ENCODE measurements around the gene KAT6B.
"Not testable (repeated sequence)": the region's sequence is repeated elsewhere in the genome, so short reads cannot be mapped to it uniquely, and the experiment has no call there.

KAT6B gene

DNA sequence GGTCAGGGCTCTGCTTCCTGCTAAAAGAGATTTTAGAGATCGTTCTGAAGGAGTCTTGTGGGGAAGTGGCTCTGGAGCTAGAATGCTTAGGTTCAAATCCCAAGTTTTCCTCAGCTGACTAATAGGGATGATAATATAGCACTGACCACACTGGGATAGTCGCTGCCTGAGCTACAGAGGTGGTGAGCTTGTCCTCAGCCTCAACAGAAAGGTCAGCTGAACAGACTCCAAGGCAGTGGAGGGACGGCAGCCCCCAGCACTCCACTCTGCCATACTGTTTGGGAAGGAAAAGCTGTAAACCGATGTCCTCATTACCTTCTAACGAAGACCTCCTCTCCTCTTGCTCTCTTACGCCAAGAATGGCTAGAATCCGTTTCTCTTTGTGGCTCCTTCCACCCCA, 36.2 kb downstream of the KAT6B start:
- DNase-seq (ENCODE audit: low read depth), result no peak

- no peak for DNase-seq (ENCODE audit: low read depth)
Observed at GRCh38 chr10:74863551-74863950, 37.2 kb downstream of the KAT6B start.

- no peak for DNase-seq (ENCODE audit: low read depth)
Observed at GRCh38 chr10:74867351-74867750, 41.0 kb downstream of the KAT6B start.

DNA sequence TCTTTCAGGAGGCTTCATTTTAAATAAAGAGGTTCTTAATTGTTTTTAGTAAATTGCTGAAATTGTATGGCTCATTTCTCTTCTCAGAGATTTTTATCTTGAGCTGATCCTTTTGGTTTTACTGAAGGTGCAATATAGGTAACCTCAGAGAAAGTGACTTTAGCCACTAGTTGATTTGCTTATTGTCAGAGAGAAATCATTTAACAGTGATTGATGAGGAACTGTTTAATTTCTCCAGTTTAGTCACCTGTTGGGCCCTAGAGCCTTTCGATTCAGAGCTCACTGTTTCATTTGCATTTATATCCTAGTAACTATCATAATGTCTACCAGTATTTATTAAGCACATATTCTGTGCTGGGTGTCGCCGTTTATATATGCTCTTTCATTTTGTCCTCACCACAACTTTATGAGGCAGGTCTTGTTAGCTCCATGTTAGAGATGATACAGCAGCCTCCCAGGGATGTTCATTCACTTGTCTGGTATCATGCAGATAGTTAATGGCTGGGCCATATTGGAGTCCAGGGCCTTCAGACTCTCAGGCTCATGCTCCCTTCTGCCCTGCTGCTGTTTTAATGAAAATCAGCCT, 42.1 kb downstream of the KAT6B start:
- no peak for DNase-seq (ENCODE audit: low read depth)

DNA sequence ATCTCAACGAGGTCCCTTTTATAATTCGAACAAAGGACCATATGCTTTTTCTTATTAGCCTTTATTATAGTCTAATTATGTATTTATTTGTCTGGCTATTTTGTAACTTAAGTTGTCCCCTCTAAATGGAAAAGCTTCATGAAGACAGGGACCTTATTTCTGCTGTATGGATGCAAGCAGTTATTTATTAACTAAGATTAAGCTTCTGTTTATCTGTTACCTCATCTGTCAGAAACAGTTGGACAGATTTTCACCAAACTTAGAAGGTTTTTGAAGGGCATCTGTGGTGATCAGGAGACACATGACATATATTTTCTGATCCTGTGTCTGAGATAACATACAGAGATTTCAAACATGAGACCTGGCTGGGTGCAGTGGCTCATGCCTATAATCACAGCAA, 43.2 kb downstream of the KAT6B start:
- no peak for DNase-seq (ENCODE audit: low read depth)

DNA sequence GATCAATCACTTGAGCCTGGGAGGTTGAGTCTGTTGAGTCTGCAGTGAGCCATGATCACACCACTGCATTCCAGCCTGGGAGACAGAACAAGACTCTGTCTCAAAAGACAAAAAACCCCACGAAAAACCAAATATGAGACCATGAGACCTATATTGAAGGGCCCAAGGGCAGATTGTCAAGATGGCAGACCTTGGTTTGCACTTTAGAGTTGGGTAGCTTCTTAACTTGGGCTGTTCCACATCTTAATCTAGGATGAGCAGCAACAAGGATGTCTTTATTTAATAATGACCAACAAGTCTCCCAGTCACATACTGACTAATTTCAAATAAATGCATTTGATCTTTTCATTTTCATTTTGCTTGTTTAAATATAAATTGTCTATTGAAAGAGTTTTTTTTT, 43.8 kb downstream of the KAT6B start:
- DNase-seq (ENCODE audit: low read depth), result no peak

- no peak for DNase-seq (ENCODE audit: low read depth)
Observed at GRCh38 chr10:74871595-74872382, 45.4 kb downstream of the KAT6B start.

GRCh38 chr10:74873803-74874454, 47.5 kb downstream of the KAT6B start:
- no peak for DNase-seq (ENCODE audit: low read depth)

- DNase-seq (ENCODE audit: low read depth), result no peak
Observed at GRCh38 chr10:74874649-74875048, 48.2 kb downstream of the KAT6B start.

DNA sequence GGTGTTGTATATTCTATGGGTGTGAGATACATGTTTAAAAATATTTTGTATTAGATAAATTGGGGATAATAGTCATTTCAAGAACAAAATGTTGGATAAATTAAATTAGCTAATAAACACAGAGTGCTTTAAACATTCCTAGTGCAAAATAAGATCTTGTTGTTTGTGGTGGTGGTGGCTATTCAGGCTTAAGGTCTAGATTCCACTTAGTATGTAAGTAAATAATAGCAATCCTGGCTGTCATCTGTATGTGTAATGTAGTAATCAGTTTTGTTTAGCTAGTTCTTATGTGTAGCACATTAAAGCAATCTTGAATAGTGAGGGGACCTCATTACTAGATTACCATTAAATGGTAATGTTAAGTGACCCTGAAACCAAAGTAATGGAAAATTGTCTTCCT, 48.7 kb downstream of the KAT6B start:
- no peak for DNase-seq (ENCODE audit: low read depth)

GRCh38 chr10:74875966-74876365, 49.6 kb downstream of the KAT6B start:
- no peak for DNase-seq (ENCODE audit: low read depth)

DNA sequence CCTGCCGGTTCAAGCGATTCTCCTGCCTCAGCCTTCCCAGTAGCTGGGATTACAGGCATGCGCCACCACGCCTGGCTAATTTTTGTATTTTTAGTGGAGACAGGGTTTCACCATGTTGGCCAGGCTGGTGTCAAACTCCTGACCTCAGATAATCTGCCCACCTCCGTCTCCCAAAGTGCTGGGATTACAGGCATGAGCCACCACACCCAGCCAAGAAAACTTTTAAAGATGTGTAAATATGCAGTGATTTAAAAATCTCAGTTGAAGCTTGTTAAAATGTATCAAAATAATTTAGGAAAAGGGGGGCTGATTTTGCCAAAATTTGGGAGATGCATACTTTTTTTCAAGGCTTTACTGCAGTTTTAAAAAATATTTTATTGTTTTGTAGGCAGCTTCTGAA, 50.7 kb downstream of the KAT6B start:
- not testable (repeated sequence) for DNase-seq (ENCODE audit: low read depth)

DNA sequence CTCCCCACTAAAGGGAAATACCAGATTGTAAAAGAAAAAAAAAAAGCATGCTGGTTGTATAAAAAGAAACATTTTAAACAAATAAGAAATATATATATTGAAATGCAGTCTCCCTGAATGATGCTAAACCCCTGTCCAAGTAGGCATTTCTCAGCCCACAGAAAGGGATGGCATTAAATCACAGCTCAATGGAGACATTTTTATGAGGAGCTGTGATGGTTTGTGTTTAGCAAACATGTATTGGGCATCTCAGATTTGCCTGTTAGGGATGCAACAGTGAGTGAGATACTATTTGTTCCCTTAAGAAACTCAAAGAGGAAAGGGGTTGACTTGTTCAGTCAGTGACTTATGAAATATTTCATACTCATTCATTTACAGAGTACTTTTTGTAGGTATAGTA, 51.5 kb downstream of the KAT6B start:
- DNase-seq (ENCODE audit: low read depth), result no peak

GRCh38 chr10:74880041-74880440, 53.6 kb downstream of the KAT6B start:
- no peak for DNase-seq (ENCODE audit: low read depth)

DNA sequence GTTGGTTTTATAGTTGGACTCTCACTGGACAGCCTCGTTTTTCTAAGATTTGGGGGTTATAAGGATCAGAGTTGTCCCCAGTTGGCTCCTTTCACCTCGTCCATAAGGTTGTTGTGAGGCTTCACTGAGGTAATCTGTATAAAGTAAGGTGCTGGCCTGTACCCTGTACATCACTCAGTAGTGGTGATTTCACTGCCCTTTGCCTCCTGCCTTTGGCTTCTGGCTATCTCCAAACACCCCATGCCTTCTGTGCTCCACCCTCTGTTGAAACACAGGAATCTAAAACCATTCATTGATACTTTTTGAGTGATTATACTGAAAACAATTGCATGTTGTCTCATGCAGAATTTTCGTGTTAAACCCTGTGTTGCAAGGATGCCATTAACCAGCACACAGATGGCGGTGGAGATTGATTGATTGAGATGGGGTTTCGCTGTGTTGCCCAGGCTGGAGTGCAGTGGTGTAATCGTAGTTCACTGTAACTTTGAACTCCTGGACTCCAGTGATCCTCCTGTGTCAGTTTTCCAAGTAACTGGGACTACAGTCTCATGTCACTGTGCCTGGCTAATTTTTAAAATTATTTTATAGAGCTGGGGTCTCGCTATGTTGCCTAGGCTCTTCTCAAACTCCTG, 55.0 kb downstream of the KAT6B start:
- DNase-seq (ENCODE audit: low read depth), result no peak

- DNase-seq (ENCODE audit: low read depth), result no peak
Observed at GRCh38 chr10:74882427-74882826, 56.0 kb downstream of the KAT6B start.

- no peak for DNase-seq (ENCODE audit: low read depth)
Observed at GRCh38 chr10:74882831-74883230, 56.4 kb downstream of the KAT6B start.

DNA sequence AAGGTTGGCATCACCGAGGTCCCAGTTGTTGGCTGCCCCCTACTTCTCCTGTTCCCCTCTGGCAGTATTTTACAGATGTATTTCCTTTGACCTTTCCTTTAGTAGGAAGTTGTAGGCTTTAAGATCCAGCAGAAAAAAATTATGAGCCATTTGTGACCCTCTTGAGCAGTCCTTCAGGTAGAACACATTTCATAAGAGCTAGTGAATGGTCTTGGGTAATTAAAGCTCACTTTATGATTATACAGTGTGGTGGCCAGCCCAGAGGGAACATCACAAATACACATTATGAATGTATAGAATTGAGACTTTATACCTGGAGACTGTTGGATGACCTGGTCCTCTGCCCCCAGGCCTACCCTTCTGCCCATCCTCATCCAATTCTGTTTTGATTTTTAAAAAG, 57.0 kb downstream of the KAT6B start:
- no peak for DNase-seq (ENCODE audit: low read depth)

DNA sequence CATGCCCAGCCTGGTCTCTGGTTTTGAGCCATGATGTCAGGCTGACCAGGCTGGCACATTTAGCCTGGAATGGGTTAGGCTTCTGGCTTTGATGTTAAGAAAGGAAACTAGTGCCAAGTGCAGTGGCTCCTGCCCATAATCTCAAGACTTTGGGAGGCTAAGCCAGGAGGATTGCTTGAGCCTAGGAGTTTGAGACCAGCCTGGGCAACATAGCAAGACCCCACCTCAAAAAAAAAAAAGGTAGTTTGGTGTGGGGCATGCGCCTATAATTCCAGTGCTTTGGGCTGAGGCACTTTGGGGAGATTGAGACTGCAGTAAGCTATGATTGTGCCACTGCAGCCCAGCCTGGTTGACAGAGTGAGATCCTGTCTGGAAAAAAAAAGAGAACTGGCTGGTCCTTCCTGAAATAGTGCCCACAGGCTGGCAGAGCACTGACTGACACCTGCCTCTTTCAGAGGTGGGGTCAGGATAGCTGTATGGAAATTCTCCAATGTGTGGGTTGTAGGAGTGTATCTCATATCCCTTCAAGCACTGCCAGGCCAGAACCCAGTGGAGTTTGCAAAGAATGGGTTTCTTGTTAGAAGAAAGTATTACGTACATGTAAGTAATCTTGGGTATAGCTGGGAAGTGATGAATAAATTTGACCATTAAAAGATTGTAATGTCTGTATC, 61.3 kb downstream of the KAT6B start:
- no peak for DNase-seq (ENCODE audit: low read depth)

- DNase-seq (ENCODE audit: low read depth), result no peak
Observed at GRCh38 chr10:74888962-74889661, 62.7 kb downstream of the KAT6B start.

DNA sequence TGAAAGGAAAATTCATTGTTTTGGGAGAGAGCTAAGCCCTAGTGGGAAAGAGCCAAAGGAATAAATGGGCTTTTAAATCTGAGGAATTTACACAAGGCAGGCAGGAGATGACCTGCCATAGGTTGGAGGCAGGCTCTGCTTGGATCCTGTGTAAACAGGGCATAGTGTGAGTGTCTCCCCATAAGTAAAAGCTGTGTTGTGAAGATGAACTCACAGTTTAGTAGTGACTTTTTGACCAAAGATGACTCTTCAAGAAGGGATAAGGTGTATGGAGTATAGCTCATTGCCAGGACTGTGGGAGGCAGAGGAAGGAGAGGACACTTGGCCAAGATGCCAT, 63.2 kb downstream of the KAT6B start:
- no peak for DNase-seq (ENCODE audit: low read depth)

GRCh38 chr10:74890460-74890859, 64.1 kb downstream of the KAT6B start:
- DNase-seq (ENCODE audit: low read depth), result no peak

Data from GM04503 (cell line).